GM21737 (cell line): ENCODE results near the gene CTNNBIP1.

Source experiments
- ATAC-seq: cut with Tn5 transposase; IDR thresholded peaks from one replicate; pipeline ENCODE4 v1.9.1; 2021; ENCODE audit warnings: mild to moderate bottlenecking, moderate library complexity; ENCODE audit not compliant: unreplicated experiment

The CTNNBIP1 gene

GRCh38 chr1:9859281-9860014 is 50.6 kb downstream of the CTNNBIP1 start:
- no peak for ATAC-seq

DNA sequence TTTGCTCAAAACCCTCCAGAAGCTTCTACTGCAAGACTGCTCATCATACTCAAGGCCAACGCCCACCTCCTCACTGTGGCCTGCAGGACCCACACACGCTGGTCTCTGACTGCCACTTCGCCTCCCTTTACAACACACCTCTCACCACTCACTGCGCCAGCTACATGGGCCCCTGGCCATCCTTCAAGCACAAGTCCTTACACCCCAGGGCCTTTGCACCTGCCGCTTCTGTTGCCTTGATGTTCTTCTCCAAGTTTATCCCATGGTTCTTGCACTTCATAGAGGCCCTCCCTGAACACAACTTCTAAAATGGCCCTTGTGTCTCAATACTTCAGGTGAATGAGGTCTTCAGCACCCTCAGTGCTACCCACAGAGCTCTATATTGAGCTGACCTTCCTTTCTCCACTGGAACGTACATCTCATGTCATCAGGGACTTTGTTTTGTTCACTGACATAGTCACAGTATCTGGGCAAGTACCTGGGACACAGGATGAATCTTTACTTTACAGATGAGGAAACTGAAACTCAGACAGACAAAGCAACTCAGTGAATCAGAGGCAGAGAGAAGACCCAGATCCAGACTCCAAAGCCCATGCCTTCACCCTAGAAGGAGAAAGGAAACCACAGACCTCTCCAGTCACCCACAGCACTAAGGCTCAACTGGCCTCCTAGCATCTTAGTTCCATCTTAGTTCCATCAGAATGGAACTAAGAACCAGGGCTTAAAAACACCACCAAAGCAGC is 51.6 kb downstream of the CTNNBIP1 start:
- ATAC-seq = no peak

GRCh38 chr1:9855186-9855585 is 54.9 kb downstream of the CTNNBIP1 start:
- no peak for ATAC-seq

- ATAC-seq = no peak
These were observed 56.8 kb downstream of the CTNNBIP1 start for GRCh38 chr1:9853249-9853595.

DNA sequence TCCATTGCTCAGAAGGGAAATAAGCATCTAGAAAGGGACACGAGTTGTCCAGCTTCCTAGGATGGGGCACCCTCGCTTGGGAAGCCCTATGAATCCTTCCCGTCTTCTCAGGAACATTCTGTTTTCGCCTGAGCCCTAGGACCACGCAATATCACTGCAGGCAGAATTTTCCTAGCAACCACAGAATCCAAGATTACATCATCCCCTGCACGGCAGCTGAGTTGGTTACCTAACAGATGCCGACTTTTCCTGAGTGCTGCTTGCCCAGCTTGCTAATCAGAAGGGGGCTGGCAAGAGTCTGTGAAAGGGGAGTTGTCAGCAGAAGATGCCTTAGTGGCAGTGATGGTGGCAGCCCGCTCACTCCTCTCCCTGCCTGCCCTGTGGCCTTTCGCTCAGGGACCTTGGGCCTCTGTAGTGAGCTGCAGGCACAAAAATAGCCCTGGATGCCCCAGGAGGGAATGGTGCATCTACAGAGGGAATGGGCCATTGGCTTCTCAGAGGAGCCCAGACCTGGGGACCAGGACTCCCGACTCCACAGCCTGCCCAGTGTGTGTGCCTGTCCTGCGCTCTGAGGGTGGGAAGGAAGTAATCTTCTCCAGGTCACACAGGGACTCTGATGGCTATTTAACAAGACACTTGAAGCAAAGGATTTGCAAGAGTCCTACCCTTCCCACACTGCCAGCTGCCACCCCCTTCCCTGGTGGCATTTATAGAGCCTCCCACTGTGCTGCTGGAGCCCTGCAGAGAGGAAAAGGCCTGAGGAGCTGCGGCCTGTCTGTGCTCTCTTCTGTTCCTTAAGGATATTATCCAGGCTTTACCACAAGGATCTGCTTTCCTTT is 57.4 kb downstream of the CTNNBIP1 start:
- no peak for ATAC-seq

DNA sequence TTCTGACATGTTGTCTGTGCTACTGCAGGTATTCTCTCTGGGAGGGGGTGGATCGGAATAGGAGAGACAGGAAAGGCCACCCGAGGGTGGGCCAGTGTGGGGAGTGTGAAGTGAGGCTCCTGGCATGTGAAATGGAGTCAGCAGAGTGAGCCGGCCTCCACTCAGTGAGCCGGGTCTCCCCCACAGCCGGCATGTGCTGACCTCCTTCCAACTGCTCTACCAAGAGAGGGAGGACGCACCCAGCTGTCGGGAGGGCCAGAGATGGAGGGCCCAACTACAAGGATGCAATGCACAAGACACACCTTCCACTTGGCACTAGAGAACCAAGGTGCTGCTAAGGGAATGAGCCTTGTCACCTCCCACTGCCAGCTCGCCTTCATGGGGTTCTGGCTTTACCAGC is 58.1 kb downstream of the CTNNBIP1 start:
- ATAC-seq = no peak

GRCh38 chr1:9850442-9851162 is 59.5 kb downstream of the CTNNBIP1 start:
- no peak for ATAC-seq

DNA sequence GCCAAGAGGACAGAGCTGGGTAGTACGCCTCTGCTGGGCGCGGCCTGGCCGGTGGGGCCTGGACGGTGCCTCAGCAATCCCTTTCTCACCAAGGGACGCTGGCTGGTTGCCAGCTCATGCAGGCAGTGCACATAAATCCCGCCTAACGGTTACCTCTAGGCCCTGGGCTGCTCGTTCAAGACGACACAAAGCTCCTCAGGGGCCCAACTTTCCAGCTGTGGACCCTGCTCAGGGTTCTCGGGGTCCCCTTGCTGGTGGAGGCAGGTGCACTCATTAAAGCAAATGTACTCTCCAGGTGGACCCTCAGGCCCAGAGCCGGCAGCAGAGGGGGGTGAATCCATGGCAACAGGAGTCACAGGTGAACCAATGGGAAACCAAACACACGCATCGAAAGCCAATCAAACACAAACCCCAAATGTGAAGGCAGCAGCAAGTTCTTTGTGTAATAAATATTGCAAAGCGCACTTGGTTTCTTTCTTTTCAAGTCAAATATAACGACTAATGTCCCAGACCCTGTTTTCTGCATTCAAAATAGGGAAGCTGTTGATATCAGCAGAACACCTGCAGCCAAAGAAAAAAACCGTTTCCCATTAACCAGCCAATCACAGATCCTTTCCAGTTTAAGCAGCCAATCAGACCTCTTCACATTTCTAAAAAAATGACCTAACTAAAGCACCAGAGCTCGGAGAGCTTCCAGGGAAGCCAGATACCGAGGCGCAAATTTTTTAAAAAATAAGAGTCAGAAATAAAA is 60.2 kb downstream of the CTNNBIP1 start:
- no peak for ATAC-seq

DNA sequence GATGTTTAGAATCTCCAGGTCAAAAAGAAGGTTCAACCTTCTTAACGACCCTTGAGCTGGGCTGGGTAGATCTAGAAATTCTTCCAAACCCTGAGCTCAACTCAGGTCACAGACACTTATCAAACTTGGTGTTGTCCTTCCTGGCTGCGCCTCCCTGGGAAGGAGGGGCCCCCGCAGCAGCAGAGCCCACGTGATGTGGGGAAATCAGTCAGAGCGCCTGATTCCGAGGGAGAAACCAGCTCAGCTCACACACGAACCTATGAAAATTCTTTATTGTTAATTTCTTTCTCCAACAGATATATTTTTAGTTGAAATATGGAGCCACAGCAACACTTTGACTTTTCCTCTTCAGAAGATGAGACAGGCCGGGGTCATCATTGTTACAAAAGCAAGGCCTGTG is 62.0 kb downstream of the CTNNBIP1 start:
- no peak for ATAC-seq

GRCh38 chr1:9847269-9847668 is 62.8 kb downstream of the CTNNBIP1 start:
- no peak for ATAC-seq

DNA sequence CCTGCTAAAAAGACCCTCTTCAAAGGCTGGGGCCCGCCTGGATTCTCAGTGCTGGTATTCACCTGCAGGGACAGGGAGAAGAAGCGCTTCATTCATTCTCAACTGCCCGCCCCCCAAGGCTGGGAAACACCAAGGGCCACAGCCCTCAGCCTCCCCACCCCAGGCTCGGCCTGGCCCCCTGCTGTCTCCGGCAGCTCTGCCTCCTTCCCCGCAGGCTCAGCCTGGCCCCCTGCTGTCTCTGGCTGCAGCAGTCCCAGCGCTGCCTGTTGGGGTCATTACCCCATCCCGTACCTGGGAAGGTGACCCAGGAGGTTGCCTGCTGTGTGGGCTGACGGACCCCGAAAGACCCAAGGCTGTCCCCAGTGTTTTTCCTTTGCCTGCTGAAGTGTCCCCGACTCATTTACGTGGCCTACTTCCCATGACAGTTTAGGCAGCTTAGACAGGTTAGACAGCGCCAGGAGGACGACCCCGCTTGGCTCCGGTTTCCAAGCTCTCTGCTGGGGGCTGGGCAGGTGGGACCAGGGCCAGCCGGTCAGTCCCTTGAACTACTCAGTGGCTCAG is 63.4 kb downstream of the CTNNBIP1 start:
- ATAC-seq = no peak

GRCh38 chr1:9845914-9846313 is 64.2 kb downstream of the CTNNBIP1 start:
- ATAC-seq = no peak

GRCh38 chr1:9844756-9845155 is 65.3 kb downstream of the CTNNBIP1 start:
- ATAC-seq = no peak

DNA sequence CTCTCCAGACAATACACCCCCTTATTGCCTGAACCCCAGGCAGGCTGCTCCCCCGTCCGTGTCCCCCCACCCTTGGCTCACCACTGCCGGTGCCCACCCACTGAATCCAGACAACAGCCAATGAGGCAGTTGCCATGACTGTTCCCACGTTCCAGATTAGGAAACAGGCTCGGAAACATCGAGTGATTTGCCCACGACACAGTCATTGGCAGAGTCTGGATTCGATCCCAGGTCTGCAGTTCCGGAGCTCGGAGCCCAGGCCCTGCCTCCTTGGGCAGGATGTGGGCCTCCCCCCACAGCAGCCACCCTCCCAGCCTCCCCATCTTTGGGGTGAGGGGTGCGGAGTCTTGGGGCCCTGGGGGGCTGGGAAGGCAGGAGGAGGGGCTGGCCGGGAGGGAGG is 66.0 kb downstream of the CTNNBIP1 start:
- ATAC-seq = no peak

- no peak for ATAC-seq
These were observed 66.5 kb downstream of the CTNNBIP1 start for GRCh38 chr1:9843576-9843945.

GRCh38 chr1:9842781-9843575 is 67.1 kb downstream of the CTNNBIP1 start:
- no peak for ATAC-seq

GRCh38 chr1:9842073-9842711 is 67.9 kb downstream of the CTNNBIP1 start:
- no peak for ATAC-seq

DNA sequence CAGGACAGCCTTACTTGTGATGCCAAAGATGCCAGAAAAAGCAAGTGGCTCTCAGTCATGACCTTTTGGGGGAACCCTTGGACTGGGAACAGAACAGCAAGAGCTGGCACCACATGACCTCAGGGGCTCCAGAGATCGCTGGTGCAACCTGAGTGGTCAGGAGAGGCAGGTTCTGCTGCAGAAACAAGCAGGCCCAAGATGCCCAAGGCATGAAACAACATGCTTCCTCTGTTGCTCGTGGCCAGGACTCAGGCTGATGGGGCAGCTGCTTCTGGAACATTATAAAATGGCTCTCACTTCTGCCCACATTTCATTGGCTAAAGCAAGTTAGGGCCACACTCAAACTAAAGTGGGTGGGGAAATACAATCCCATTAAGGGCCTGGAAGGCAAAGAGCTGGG is 68.6 kb downstream of the CTNNBIP1 start:
- no peak for ATAC-seq

DNA sequence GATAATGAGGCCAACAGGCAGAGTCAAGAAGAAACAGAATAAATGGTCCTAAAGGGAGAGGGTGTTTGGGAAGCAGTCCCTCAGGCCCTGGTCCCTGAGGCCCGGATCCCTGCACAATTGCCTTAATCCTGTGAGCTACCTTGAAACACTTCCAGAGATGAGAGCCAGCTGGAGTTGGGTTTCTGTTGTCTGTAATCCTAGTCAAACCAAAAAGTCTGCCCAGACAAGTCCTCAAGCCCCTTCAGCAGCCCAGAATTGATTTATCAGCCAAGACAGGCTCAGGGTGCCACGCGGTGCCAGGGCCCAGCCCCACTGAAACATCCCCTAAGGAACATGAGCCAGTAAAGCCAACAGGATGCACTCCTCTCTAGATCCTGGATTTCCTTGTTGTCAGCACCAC is 69.9 kb downstream of the CTNNBIP1 start:
- no peak for ATAC-seq
